NB4 (cell line): ENCODE measurements around the gene LCE2A.
"Not testable (repeated sequence)": the region's sequence is repeated elsewhere in the genome, so short reads cannot be mapped to it uniquely, and the experiment has no call there.

Experiments
- DNase-seq: peaks from one replicate; pipeline ENCODE4 v3.0.0; 2010; ENCODE audit warnings: low read depth
- H3K4me3 ChIP-seq: one replicate; pipeline ENCODE4 v1.5.1; 2011; ENCODE audit warnings: mild to moderate bottlenecking, low read depth, low read length, moderate library complexity
- MAX ChIP-seq: IDR thresholded peaks from 2 replicates; pipeline ENCODE4 v1.6.1; 2011; ENCODE audit warnings: low read depth, low read length
- MYC ChIP-seq: IDR thresholded peaks from 2 replicates; pipeline ENCODE4 v1.6.1; 2011; ENCODE audit warnings: low read depth, low read length
- POLR2A ChIP-seq: IDR thresholded peaks from 2 replicates; pipeline ENCODE4 v1.6.1; 2011; ENCODE audit warnings: mild to moderate bottlenecking; ENCODE audit not compliant: insufficient read length; ENCODE audit errors: extremely low read depth
- TF ChIP-seq, protein P1 (sequence below): IDR thresholded peaks from one replicate; pipeline ENCODE4 v1.5.1; 2012; ENCODE audit warnings: low read depth, low read length

LCE2A gene

GRCh38 chr1:152667648-152668047 is 30.5 kb upstream of the LCE2A start:
- TF ChIP-seq MAX (no peak), MYC (no peak), POLR2A (no peak)
- TF ChIP-seq, protein P1, sequence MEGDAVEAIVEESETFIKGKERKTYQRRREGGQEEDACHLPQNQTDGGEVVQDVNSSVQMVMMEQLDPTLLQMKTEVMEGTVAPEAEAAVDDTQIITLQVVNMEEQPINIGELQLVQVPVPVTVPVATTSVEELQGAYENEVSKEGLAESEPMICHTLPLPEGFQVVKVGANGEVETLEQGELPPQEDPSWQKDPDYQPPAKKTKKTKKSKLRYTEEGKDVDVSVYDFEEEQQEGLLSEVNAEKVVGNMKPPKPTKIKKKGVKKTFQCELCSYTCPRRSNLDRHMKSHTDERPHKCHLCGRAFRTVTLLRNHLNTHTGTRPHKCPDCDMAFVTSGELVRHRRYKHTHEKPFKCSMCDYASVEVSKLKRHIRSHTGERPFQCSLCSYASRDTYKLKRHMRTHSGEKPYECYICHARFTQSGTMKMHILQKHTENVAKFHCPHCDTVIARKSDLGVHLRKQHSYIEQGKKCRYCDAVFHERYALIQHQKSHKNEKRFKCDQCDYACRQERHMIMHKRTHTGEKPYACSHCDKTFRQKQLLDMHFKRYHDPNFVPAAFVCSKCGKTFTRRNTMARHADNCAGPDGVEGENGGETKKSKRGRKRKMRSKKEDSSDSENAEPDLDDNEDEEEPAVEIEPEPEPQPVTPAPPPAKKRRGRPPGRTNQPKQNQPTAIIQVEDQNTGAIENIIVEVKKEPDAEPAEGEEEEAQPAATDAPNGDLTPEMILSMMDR, result no peak
- H3K4me3 ChIP-seq, result no peak overlapping the region
- no peak for DNase-seq

DNA sequence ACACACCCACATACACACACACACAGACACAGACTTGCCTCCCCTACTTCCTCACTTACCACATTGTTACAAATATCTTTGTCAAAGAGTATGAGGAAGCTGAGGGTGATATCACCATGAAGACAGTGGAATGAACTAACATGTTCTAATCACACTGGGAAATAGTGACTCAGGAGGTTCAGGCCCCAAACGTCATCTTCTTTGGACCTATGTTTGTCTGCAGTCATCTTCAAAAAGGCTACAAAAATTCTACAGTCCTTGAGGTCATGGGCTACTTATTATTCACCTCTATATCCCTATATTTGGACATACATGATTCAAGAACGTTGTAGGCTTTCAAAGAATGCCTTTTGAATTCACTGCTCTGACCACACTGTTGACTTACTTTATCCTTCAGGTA is 25.1 kb upstream of the LCE2A start:
- TF ChIP-seq, protein P1, result no peak
- DNase-seq, result no peak
- no peak overlapping the region for H3K4me3 ChIP-seq

DNA sequence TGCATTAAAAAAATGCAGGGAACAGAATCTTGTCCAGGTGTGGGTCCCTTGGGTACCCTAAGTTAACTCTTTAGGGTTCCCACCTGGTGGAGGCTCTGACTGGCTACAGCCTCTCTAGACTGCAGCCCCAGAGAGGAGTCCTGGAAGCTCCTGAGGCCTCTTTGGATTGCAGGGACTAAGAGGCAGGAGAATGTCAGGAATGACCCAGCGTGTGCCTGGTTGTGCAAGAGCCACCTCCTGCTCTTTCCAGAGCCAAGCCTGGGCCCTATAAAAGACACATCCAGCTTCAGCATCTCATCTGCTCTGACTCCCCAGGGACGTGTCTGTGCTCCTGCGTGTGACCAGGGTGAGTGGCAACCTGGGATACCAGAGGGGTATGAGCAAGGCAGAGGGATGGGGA is 23.2 kb upstream of the LCE2A start, which contains the start of gene LCE2C:
TSS of gene LCE2C (plus strand) at position 297 of the 400 bp plus-strand sequence. CDS start 737 bp downstream, outside the sequence.
- not testable (repeated sequence) for H3K4me3 ChIP-seq, DNase-seq

- H3K4me3 ChIP-seq, result no peak overlapping the region
- TF ChIP-seq MAX, result no peak
- TF ChIP-seq MYC, result no peak
- TF ChIP-seq, protein P1, result no peak
- no peak for TF ChIP-seq POLR2A
- no peak for DNase-seq
Measured at GRCh38 chr1:152679459-152679858, 18.7 kb upstream of the LCE2A start.

GRCh38 chr1:152681616-152682015 is 16.5 kb upstream of the LCE2A start:
- H3K4me3 ChIP-seq, result no peak overlapping the region
- no peak for TF ChIP-seq MYC
- no peak for TF ChIP-seq POLR2A
- TF ChIP-seq MAX, result no peak
- TF ChIP-seq, protein P1, result no peak
- no peak for DNase-seq

- TF ChIP-seq, protein P1, result no peak
- no peak for TF ChIP-seq MYC
- TF ChIP-seq MAX, result no peak
- no peak for TF ChIP-seq POLR2A
- no peak for DNase-seq
Measured at GRCh38 chr1:152683846-152684245, 14.3 kb upstream of the LCE2A start.

GRCh38 chr1:152685823-152686222 is 12.3 kb upstream of the LCE2A start, which contains the start of gene LCE2B:
Gene LCE2B, plus strand, starts transcription at chr1:152686123. Its CDS starts 721 bp downstream, at chr1:152686844.
- not testable (repeated sequence) for DNase-seq, H3K4me3 ChIP-seq

More at GRCh38 chr1:152683846-152684245, 14.3 kb upstream of the LCE2A start:
- no peak overlapping the region for H3K4me3 ChIP-seq
